BE2C (cell line): ENCODE data around the gene METAP1.

Source experiments
- DNase-seq: peaks from one replicate; pipeline ENCODE4 v3.0.0-alpha.2; 2020
- H3K27me3 ChIP-seq: fragments of 250-450 bp; sonication (Bioruptor Pico); 2 replicates; pipeline ENCODE4 v1.5.1; 2020; ENCODE audit warnings: mild to moderate bottlenecking
- H3K36me3 ChIP-seq: fragments of 250-450 bp; sonication (Bioruptor Pico); 2 replicates; pipeline ENCODE4 v1.5.1; 2020; ENCODE audit warnings: mild to moderate bottlenecking
- H3K4me1 ChIP-seq: fragments of 250-450 bp; sonication (Bioruptor Pico); 2 replicates; pipeline ENCODE4 v1.5.1; 2020
- H3K4me3 ChIP-seq: 2 replicates; pipeline ENCODE4 v1.5.1; 2011; ENCODE audit warnings: low read depth, low read length
- H3K9me3 ChIP-seq: fragments of 250-450 bp; sonication (Bioruptor Pico); 2 replicates; pipeline ENCODE4 v1.5.1; 2020
- CTCF ChIP-seq: IDR thresholded peaks from 2 replicates; pipeline ENCODE4 v1.5.1; 2012; ENCODE audit warnings: mild to moderate bottlenecking, low read depth, low read length

METAP1 gene

GRCh38 chr4:99067617-99068016 is 72.1 kb downstream of the METAP1 start:
- Histone ChIP-seq H3K4me1 (no peaks in the 10 kb centered on the region), H3K9me3 (no peaks in the 10 kb centered on the region), H3K27me3 (no peaks in the 10 kb centered on the region), H3K36me3 (peaks cover 30% of the 10 kb centered on the region), H3K4me3 (no peak overlapping the region)
- no peak for TF ChIP-seq CTCF
- DNase-seq: no peak

GRCh38 chr4:99071159-99071558 is 75.6 kb downstream of the METAP1 start:
- Histone ChIP-seq H3K4me1 (no peaks in the 10 kb centered on the region), H3K4me3 (no peak overlapping the region), H3K36me3 (peaks cover 52% of the 10 kb centered on the region), H3K27me3 (no peaks in the 10 kb centered on the region), H3K9me3 (no peaks in the 10 kb centered on the region)
- TF ChIP-seq CTCF: no peak
- DNase-seq: no peak

GRCh38 chr4:99074816-99075215 is 79.3 kb downstream of the METAP1 start:
- Histone ChIP-seq H3K36me3 (peaks cover 69% of the 10 kb centered on the region), H3K9me3 (no peaks in the 10 kb centered on the region), H3K27me3 (no peaks in the 10 kb centered on the region), H3K4me1 (no peaks in the 10 kb centered on the region), H3K4me3 (no peak overlapping the region)
- DNase-seq: no peak
- TF ChIP-seq CTCF: no peak

- no peaks in the 10 kb centered on the region for H3K4me1 ChIP-seq
- no peaks in the 10 kb centered on the region for H3K9me3 ChIP-seq
- no peaks in the 10 kb centered on the region for H3K27me3 ChIP-seq
- H3K4me3 ChIP-seq: no peak overlapping the region
- peaks cover 81% of the 10 kb centered on the region for H3K36me3 ChIP-seq
- no peak for DNase-seq
- no peak for TF ChIP-seq CTCF
These were observed 80.9 kb downstream of the METAP1 start for GRCh38 chr4:99076292-99076976.

- peaks cover 87% of the 10 kb centered on the region for H3K36me3 ChIP-seq
- no peaks in the 10 kb centered on the region for H3K4me1 ChIP-seq
- no peak for DNase-seq
- H3K9me3 ChIP-seq: no peaks in the 10 kb centered on the region
- H3K27me3 ChIP-seq: no peaks in the 10 kb centered on the region
- no peak overlapping the region for H3K4me3 ChIP-seq
- no peak for TF ChIP-seq CTCF
These were observed 81.7 kb downstream of the METAP1 start for GRCh38 chr4:99077177-99077576.

GRCh38 chr4:99078336-99078735 is 82.8 kb downstream of the METAP1 start:
- no peak for DNase-seq
- H3K4me1 ChIP-seq: no peaks in the 10 kb centered on the region
- H3K9me3 ChIP-seq: no peaks in the 10 kb centered on the region
- H3K27me3 ChIP-seq: no peaks in the 10 kb centered on the region
- no peak for TF ChIP-seq CTCF
- H3K36me3 ChIP-seq: peaks cover 86% of the 10 kb centered on the region
- H3K4me3 ChIP-seq: no peak overlapping the region
